HCT116 (cell line): ENCODE results near the gene TBC1D32. TPM values are rescaled to one million over a fixed set of nuclear protein-coding genes. Genes with fewer than 3 reads are reported as not detected.

Experiments
- ATAC-seq: fragments of 200-7000 bp; cut with Tn5 transposase; 2 replicates; pipeline ENCODE4 v1.9.1; 2020; ENCODE audit warnings: mild to moderate bottlenecking, moderate library complexity
- BruUV-seq: library from RNA; stranded (reverse); fragments of 400-500 nt; replicated peaks from 2 replicates; lab custom pipeline; 2021; lab: Mats Ljungman, UMichigan
- CTCF ChIA-PET: fragments of 300-600 bp; sonication (Branson Sonifier 250); formaldehyde crosslinking; loops from one replicate; lab custom pipeline; 2021; ENCODE audit warnings: antibody characterized with exemption; lab: Charles Lee
- POLR2A ChIA-PET: fragments of 300-600, 350-600 bp; sonication (Branson Sonifier 250); formaldehyde crosslinking; loops from one replicate; lab custom pipeline; 2021; ENCODE audit warnings: antibody characterized with exemption; lab: Charles Lee
- RAD21 ChIA-PET, 2 experiments: fragments of 300-600 bp; sonication (Branson Sonifier 250); formaldehyde crosslinking; loops; one replicate each; lab custom pipeline; 2023; ENCODE audit warnings: low total read pairs in 2 of 2; ENCODE audit not compliant: uncharacterized antibody in 2 of 2, unreplicated experiment in 2 of 2, low non-redundant PET in 1 of 2; lab: Charles Lee
- DNase-seq: peaks from one replicate; pipeline ENCODE4 v3.0.0-alpha.2; 2010; ENCODE audit warnings: low read depth, low spot score
- H2AFZ ChIP-seq: fragments of 200-600 bp; shearing (Covaris generic), sonication (generic); 2 replicates; pipeline ENCODE4 v1.6.1; 2017; ENCODE audit warnings: low read depth, mixed run types, mixed read lengths, antibody characterized with exemption, low read length; ENCODE audit not compliant: poor library complexity, severe bottlenecking
- H3K27ac ChIP-seq: 2 replicates; pipeline ENCODE4 v1.5.1; 2012; ENCODE audit warnings: low read depth, low read length
- H3K27me3 ChIP-seq: fragments of 200-600 bp; sonication (generic); 2 replicates; pipeline ENCODE4 v1.6.1; 2016; ENCODE audit warnings: mixed run types, low read length, mixed read lengths; ENCODE audit not compliant: insufficient read depth
- H3K36me3 ChIP-seq, 2 experiments: fragments of 200-500 bp in 1 of 2; fragments of 200-600 bp in 1 of 2; sonication (Bioruptor generic) in 1 of 2; sonication (generic) in 1 of 2; 2 replicates each; pipeline versions ENCODE4 v1.5.1 to v1.6.1; 2014 to 2016; ENCODE audit warnings: low read length in 2 of 2, inconsistent platforms in 1 of 2, mixed read lengths in 1 of 2, mixed run types in 1 of 2; ENCODE audit not compliant: insufficient read depth in 2 of 2, control insufficient read depth in 1 of 2
- H3K4me1 ChIP-seq, 2 experiments: fragments of 200-600 bp in 1 of 2; sonication (generic) in 1 of 2; 2 replicates each; pipeline versions ENCODE4 v1.5.1 to v1.6.1; 2012 to 2017; ENCODE audit warnings: low read length in 2 of 2, inconsistent platforms in 1 of 2, mild to moderate bottlenecking in 1 of 2, mixed read lengths in 1 of 2, mixed run types in 1 of 2, moderate library complexity in 1 of 2; ENCODE audit not compliant: insufficient read depth in 2 of 2, control insufficient read depth in 1 of 2
- H3K4me2 ChIP-seq: fragments of 200-600 bp; sonication (generic); 2 replicates; pipeline ENCODE4 v1.6.1; 2017; ENCODE audit warnings: mixed run types, low read length, mixed read lengths
- H3K4me3 ChIP-seq, 2 experiments: fragments of 200-600 bp in 1 of 2; sonication (generic) in 1 of 2; replicated peaks in 1 of 2; 2 replicates each; pipeline ENCODE4 v1.5.1; 2011 to 2016; ENCODE audit warnings: low read length in 2 of 2, control low read depth in 1 of 2, low read depth in 1 of 2, mild to moderate bottlenecking in 1 of 2, mixed read lengths in 1 of 2, mixed run types in 1 of 2
- H3K79me2 ChIP-seq: fragments of 200-600 bp; sonication (generic); 2 replicates; pipeline ENCODE4 v1.6.1; 2017; ENCODE audit warnings: mild to moderate bottlenecking, mixed run types, low read length, moderate library complexity, mixed read lengths; ENCODE audit not compliant: insufficient read depth
- H3K9ac ChIP-seq: fragments of 200-600 bp; sonication (generic); 2 replicates; pipeline ENCODE4 v1.6.1; 2016; ENCODE audit warnings: low read length, mixed read lengths
- H3K9me2 ChIP-seq: fragments of 200-600 bp; sonication (generic), shearing (Covaris generic); 2 replicates; pipeline ENCODE4 v1.6.1; 2017; ENCODE audit warnings: mixed run types, mild to moderate bottlenecking, moderate library complexity; ENCODE audit not compliant: insufficient read depth
- H3K9me3 ChIP-seq, 2 experiments: fragments of 200-500 bp in 1 of 2; fragments of 200-600 bp in 1 of 2; sonication (Bioruptor generic) in 1 of 2; sonication (generic) in 1 of 2; 2 replicates each; pipeline ENCODE4 v1.6.1; 2014 to 2017; ENCODE audit warnings: low read length in 2 of 2, mixed read lengths in 2 of 2, inconsistent platforms in 1 of 2, low read depth in 1 of 2, mild to moderate bottlenecking in 1 of 2, mixed run types in 1 of 2, moderate library complexity in 1 of 2; ENCODE audit not compliant: control insufficient read depth in 1 of 2, insufficient read depth in 1 of 2
- H4K20me1 ChIP-seq: fragments of 200-600 bp; sonication (generic), shearing (Covaris generic); 2 replicates; pipeline ENCODE4 v1.6.1; 2017; ENCODE audit warnings: mixed run types, mild to moderate bottlenecking, moderate library complexity; ENCODE audit not compliant: insufficient read depth
- ATF3 ChIP-seq: IDR thresholded peaks from 2 replicates; pipeline ENCODE4 v1.6.1; 2012
- CBX3 ChIP-seq: IDR thresholded peaks from 2 replicates; pipeline ENCODE4 v1.6.1; 2012; ENCODE audit warnings: low read depth
- CTCF ChIP-seq, 3 experiments: fragments of 200-600 bp in 1 of 3; sonication (generic) in 1 of 3; IDR thresholded peaks in 2 of 3; conservative IDR thresholded peaks in 1 of 3; 2 replicates each; pipeline ENCODE4 v1.5.1; 2012 to 2017; ENCODE audit warnings: low read depth in 2 of 3, low read length in 2 of 3, antibody characterized with exemption in 1 of 3, borderline replicate concordance in 1 of 3, control low read depth in 1 of 3, mild to moderate bottlenecking in 1 of 3, mixed read lengths in 1 of 3, mixed run types in 1 of 3, moderate library complexity in 1 of 3; ENCODE audit not compliant: insufficient read depth in 1 of 3
- EGR1 ChIP-seq: IDR thresholded peaks from 2 replicates; pipeline ENCODE4 v1.6.1; 2012; ENCODE audit warnings: low read depth
- ELF1 ChIP-seq: IDR thresholded peaks from 2 replicates; pipeline ENCODE4 v1.6.1; 2012; ENCODE audit warnings: low read depth, borderline replicate concordance
- EZH2phosphoT487 ChIP-seq: fragments of 200-600 bp; IDR thresholded peaks from 2 replicates; pipeline ENCODE4 v1.6.1; 2018; ENCODE audit warnings: antibody characterized with exemption, borderline replicate concordance
- FOSL1 ChIP-seq: IDR thresholded peaks from 2 replicates; pipeline ENCODE4 v1.6.1; 2012; ENCODE audit warnings: low read depth
- MAX ChIP-seq: IDR thresholded peaks from 2 replicates; pipeline ENCODE4 v1.6.1; 2012
- RAD21 ChIP-seq: IDR thresholded peaks from 2 replicates; pipeline ENCODE4 v1.6.1; 2012; ENCODE audit warnings: low read depth, mild to moderate bottlenecking
- REST ChIP-seq: IDR thresholded peaks from 2 replicates; pipeline ENCODE4 v1.6.1; 2012; ENCODE audit warnings: low read depth
- SIN3A ChIP-seq: IDR thresholded peaks from 2 replicates; pipeline ENCODE4 v1.6.1; 2012; ENCODE audit warnings: low read depth
- SP1 ChIP-seq: IDR thresholded peaks from 2 replicates; pipeline ENCODE4 v1.6.1; 2012; ENCODE audit warnings: low read depth
- ZBTB33 ChIP-seq: IDR thresholded peaks from 2 replicates; pipeline ENCODE4 v1.6.1; 2011; ENCODE audit warnings: mild to moderate bottlenecking, low read length, moderate library complexity; ENCODE audit not compliant: insufficient replicate concordance; ENCODE audit errors: extremely low read depth
- ZFX ChIP-seq: fragments of 450-650 bp; IDR thresholded peaks from 2 replicates; pipeline ENCODE4 v1.6.1; 2017
- intact Hi-C: fragments of 100-400 bp; cut with micrococcal nuclease; formaldehyde crosslinking; loops from 2 replicates; pipeline ENCODE4 v1.10.0; 2022
- total RNA-seq: library from RNA; stranded (reverse); gene quantifications from one replicate; pipeline ENCODE4 v1.2.1, GENCODE V29; 2021; ENCODE audit not compliant: unreplicated experiment

Gene TBC1D32
- total RNA-seq, 1 experiment from 2014 or later, result 13.8 TPM

- H3K4me2 ChIP-seq, result no peak overlapping the region
- H3K4me3 ChIP-seq, result no peak overlapping the region
- no peak overlapping the region for H3K27ac ChIP-seq
- H3K9me2 ChIP-seq, result no peaks in the 10 kb centered on the region
- intact Hi-C loops, result no loop called here
- no peaks in the 10 kb centered on the region for H4K20me1 ChIP-seq
- H3K36me3 ChIP-seq, result no peaks in the 10 kb centered on the region
- no peak for TF ChIP-seq FOSL1
- TF ChIP-seq EGR1, result no peak
- RAD21 ChIA-PET, result no interaction called here
- H3K27me3 ChIP-seq, result no peaks in the 10 kb centered on the region
- no TSS peak for BruUV-seq
- H3K4me1 ChIP-seq, result no peaks in the 10 kb centered on the region
- no peaks in the 10 kb centered on the region for H3K79me2 ChIP-seq
- no peak overlapping the region for H3K9ac ChIP-seq
- DNase-seq (no peak), ATAC-seq (no peak)
- H3K9me3 ChIP-seq, result no peaks in the 10 kb centered on the region
- POLR2A ChIA-PET, result no interaction called here
- H2AFZ ChIP-seq, result no peak overlapping the region
- CTCF ChIA-PET, result no interaction called here
These were observed 223.5 kb downstream of the TBC1D32 start for GRCh38 chr6:121110733-121111132.

- ChIA-PET RAD21 (no interaction called here), CTCF (no interaction called here), POLR2A (no interaction called here)
- H3K9ac ChIP-seq, result no peak overlapping the region
- H4K20me1 ChIP-seq, result no peaks in the 10 kb centered on the region
- no peaks in the 10 kb centered on the region for H3K36me3 ChIP-seq
- no peaks in the 10 kb centered on the region for H3K9me2 ChIP-seq
- H3K27me3 ChIP-seq, result no peaks in the 10 kb centered on the region
- no peak overlapping the region for H3K4me2 ChIP-seq
- no peak overlapping the region for H2AFZ ChIP-seq
- BruUV-seq, result no TSS peak
- H3K4me1 ChIP-seq, result no peaks in the 10 kb centered on the region
- H3K4me3 ChIP-seq, result no peak overlapping the region
- intact Hi-C loops, result no loop called here
- H3K27ac ChIP-seq, result no peak overlapping the region
- H3K9me3 ChIP-seq, result no peaks in the 10 kb centered on the region
- H3K79me2 ChIP-seq, result no peaks in the 10 kb centered on the region
- ATAC-seq, result no peak
- DNase-seq, result no peak
- no peak for TF ChIP-seq ATF3
- no peak for TF ChIP-seq CBX3
- TF ChIP-seq RAD21, result no peak
- TF ChIP-seq ZFX, result no peak
- no peak for TF ChIP-seq CTCF (IDR thresholded peaks at IDR 0.05 in 2 of 3, conservative IDR thresholded peaks at IDR 0.05 in 1 of 3; ENCODE audit: borderline replicate concordance in 1 of 3, insufficient read depth in 1 of 3, low read depth in 2 of 3, low read length in 2 of 3)
- no peak for TF ChIP-seq ELF1
- TF ChIP-seq EZH2phosphoT487, result no peak
- no peak for TF ChIP-seq SP1
- no peak for TF ChIP-seq SIN3A
- no peak for TF ChIP-seq EGR1
- no peak for TF ChIP-seq ZBTB33
- TF ChIP-seq MAX, result no peak
- TF ChIP-seq REST, result no peak
These were observed 227.3 kb downstream of the TBC1D32 start for GRCh38 chr6:121106962-121107361.
